DOHH2 (cell line): Measurements from ENCODE around the gene CNTN2.

Experiments
- H3F3A ChIP-seq: fragments of 200-600 bp; sonication (generic), shearing (Covaris generic); 2 replicates; pipeline ENCODE4 v1.6.0; 2016; ENCODE audit warnings: antibody characterized with exemption, mild to moderate bottlenecking; ENCODE audit not compliant: control insufficient read depth, insufficient read depth
- H3K27ac ChIP-seq: fragments of 200-600 bp; sonication (generic); 2 replicates; pipeline ENCODE4 v1.5.1; 2014; ENCODE audit warnings: low read depth, mild to moderate bottlenecking, low read length, moderate library complexity
- H3K27me3 ChIP-seq: fragments of 200-600 bp; sonication (generic); 2 replicates; pipeline ENCODE4 v1.6.1; 2014; ENCODE audit warnings: mild to moderate bottlenecking, low read length, mixed read lengths; ENCODE audit not compliant: control insufficient read depth
- H3K36me3 ChIP-seq: fragments of 200-600 bp; sonication (generic); 2 replicates; pipeline ENCODE4 v1.6.1; 2014; ENCODE audit warnings: mild to moderate bottlenecking, low read length, moderate library complexity, mixed read lengths; ENCODE audit not compliant: control insufficient read depth
- H3K4me1 ChIP-seq: fragments of 200-600 bp; sonication (generic); 2 replicates; pipeline ENCODE4 v1.6.1; 2014; ENCODE audit warnings: mild to moderate bottlenecking, low read length, mixed read lengths; ENCODE audit not compliant: control insufficient read depth
- H3K4me2 ChIP-seq: fragments of 200-600 bp; sonication (generic); 2 replicates; pipeline ENCODE4 v1.6.0; 2014; ENCODE audit warnings: mild to moderate bottlenecking, low read length, moderate library complexity
- H3K4me3 ChIP-seq: fragments of 200-600 bp; sonication (generic); 2 replicates; pipeline ENCODE4 v1.5.1; 2014; ENCODE audit warnings: mild to moderate bottlenecking, low read length, mixed read lengths
- H3K79me2 ChIP-seq: fragments of 200-600 bp; sonication (generic); 2 replicates; pipeline ENCODE4 v1.6.1; 2014; ENCODE audit warnings: mild to moderate bottlenecking, low read length, mixed read lengths; ENCODE audit not compliant: control insufficient read depth
- H3K9me2 ChIP-seq: fragments of 200-600 bp; sonication (generic); replicated peaks from 2 replicates; pipeline ENCODE4 v1.6.1; 2014; ENCODE audit warnings: mild to moderate bottlenecking, low read length, mixed read lengths; ENCODE audit not compliant: control insufficient read depth
- H3K9me3 ChIP-seq: fragments of 200-600 bp; sonication (generic); 2 replicates; pipeline ENCODE4 v1.6.1; 2014; ENCODE audit warnings: antibody characterized with exemption, low read length, mixed read lengths; ENCODE audit not compliant: control insufficient read depth, insufficient read depth
- H4K20me1 ChIP-seq: fragments of 200-600 bp; sonication (generic); 2 replicates; pipeline ENCODE4 v1.6.0; 2014; ENCODE audit warnings: low read depth, mild to moderate bottlenecking, antibody characterized with exemption, low read length, moderate library complexity; ENCODE audit not compliant: control insufficient read depth, insufficient read depth
- EZH2phosphoT487 ChIP-seq: fragments of 200-600 bp; sonication (generic); IDR thresholded peaks from 2 replicates; pipeline ENCODE4 v1.6.1; 2017; ENCODE audit warnings: borderline replicate concordance, mild to moderate bottlenecking, antibody characterized with exemption, low read length, moderate library complexity, mixed read lengths
- TF ChIP-seq, protein P1 (sequence below): fragments of 200-600 bp; sonication (generic); IDR thresholded peaks from one replicate; pipeline ENCODE4 v1.5.1; 2014; ENCODE audit warnings: antibody characterized with exemption, mild to moderate bottlenecking, low read depth, low read length; ENCODE audit not compliant: poor library complexity, severe bottlenecking

Gene CNTN2

DNA sequence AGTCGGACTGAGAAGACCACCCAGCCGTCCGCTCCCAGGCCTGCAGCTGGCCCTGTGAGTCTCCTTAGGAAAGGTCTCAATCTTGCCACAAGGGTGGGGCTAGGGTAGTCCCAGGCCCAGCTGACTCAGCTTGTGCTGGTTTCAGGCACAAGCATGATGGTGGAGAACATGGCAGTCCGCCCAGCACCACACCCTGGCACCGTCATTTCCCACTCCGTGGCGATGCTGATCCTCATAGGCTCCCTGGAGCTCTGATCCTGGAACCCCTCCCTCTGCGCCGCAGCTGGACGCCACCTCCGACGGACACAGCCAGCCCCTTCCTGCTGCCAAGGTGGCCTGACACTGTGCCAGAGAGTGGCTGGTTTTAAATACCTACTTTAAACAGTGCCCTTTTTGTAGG lies 30.5 kb downstream of the CNTN2 start:
- Histone ChIP-seq H3K27ac (no peak overlapping the region), H3K27me3 (no peaks in the 10 kb centered on the region), H3K36me3 (no peaks in the 10 kb centered on the region), H3K79me2 (no peaks in the 10 kb centered on the region), H3K4me1 (no peaks in the 10 kb centered on the region), H3F3A (no peaks in the 10 kb centered on the region), H3K4me3 (no peak overlapping the region), H3K9me3 (no peaks in the 10 kb centered on the region), H3K4me2 (no peak overlapping the region), H3K9me2 (no peaks in the 10 kb centered on the region), H4K20me1 (no peaks in the 10 kb centered on the region)
- TF ChIP-seq EZH2phosphoT487: no peak
- TF ChIP-seq, protein P1, sequence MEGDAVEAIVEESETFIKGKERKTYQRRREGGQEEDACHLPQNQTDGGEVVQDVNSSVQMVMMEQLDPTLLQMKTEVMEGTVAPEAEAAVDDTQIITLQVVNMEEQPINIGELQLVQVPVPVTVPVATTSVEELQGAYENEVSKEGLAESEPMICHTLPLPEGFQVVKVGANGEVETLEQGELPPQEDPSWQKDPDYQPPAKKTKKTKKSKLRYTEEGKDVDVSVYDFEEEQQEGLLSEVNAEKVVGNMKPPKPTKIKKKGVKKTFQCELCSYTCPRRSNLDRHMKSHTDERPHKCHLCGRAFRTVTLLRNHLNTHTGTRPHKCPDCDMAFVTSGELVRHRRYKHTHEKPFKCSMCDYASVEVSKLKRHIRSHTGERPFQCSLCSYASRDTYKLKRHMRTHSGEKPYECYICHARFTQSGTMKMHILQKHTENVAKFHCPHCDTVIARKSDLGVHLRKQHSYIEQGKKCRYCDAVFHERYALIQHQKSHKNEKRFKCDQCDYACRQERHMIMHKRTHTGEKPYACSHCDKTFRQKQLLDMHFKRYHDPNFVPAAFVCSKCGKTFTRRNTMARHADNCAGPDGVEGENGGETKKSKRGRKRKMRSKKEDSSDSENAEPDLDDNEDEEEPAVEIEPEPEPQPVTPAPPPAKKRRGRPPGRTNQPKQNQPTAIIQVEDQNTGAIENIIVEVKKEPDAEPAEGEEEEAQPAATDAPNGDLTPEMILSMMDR: no peak

DNA sequence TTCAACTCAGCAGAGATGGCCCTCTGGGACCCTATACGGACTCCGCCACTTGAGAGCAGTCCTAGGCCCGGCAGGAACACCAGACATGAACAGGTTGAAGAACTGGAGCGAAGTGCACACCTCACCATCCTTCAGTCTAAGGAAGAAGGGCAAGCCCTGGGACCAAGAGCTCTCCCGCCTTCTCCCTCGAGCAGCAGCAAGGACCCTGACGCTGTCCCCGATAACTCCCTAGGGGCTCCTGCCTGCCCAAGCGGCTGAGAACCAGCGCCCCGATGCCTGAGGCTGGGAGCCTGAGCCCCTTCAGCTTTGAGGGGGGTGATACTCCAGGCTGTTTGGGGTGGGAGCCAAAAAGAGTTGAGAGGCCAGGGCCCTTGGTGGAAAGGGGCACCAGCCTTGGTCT lies 31.1 kb downstream of the CNTN2 start:
- TF ChIP-seq, protein P1: no peak
- no peak for TF ChIP-seq EZH2phosphoT487
- H3K27ac ChIP-seq: no peak overlapping the region

DNA sequence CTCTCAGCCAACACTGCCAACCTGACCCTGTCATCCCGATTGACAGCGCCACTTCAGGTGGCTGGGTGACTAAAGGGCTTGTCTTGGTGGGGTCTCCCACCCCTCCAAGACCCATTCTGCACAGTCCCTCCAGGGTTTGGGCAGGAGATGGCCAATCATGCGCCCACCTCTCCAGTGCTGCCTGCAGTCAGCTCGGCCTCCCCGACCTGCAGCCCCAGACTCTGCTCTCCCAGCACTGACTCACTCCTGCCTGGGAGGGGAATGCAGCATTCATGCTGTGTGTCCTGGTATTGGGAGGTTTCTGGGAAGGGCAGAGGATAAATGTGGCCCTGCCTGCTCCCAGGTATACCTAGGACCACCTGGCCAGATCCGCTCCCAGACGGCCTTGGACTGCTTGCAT lies 31.5 kb downstream of the CNTN2 start:
- no peak for TF ChIP-seq EZH2phosphoT487
- TF ChIP-seq, protein P1: no peak
- no peaks in the 10 kb centered on the region for H3K27me3 ChIP-seq
- no peaks in the 10 kb centered on the region for H3K9me2 ChIP-seq
- no peaks in the 10 kb centered on the region for H3K4me1 ChIP-seq
- H4K20me1 ChIP-seq: no peaks in the 10 kb centered on the region
- no peaks in the 10 kb centered on the region for H3K9me3 ChIP-seq
- no peak overlapping the region for H3K27ac ChIP-seq
- no peak overlapping the region for H3K4me2 ChIP-seq
- H3K4me3 ChIP-seq: no peak overlapping the region
- H3K79me2 ChIP-seq: no peaks in the 10 kb centered on the region
- H3F3A ChIP-seq: no peaks in the 10 kb centered on the region
- H3K36me3 ChIP-seq: no peaks in the 10 kb centered on the region

More for the DNA sequence above, 31.1 kb downstream of the CNTN2 start:
- H3K36me3 ChIP-seq: no peaks in the 10 kb centered on the region
- H3K4me2 ChIP-seq: no peak overlapping the region
- no peak overlapping the region for H3K4me3 ChIP-seq
- no peaks in the 10 kb centered on the region for H3K27me3 ChIP-seq
- H3K4me1 ChIP-seq: no peaks in the 10 kb centered on the region
- no peaks in the 10 kb centered on the region for H3K9me2 ChIP-seq
- H4K20me1 ChIP-seq: no peaks in the 10 kb centered on the region
- no peaks in the 10 kb centered on the region for H3F3A ChIP-seq
- H3K79me2 ChIP-seq: no peaks in the 10 kb centered on the region
- H3K9me3 ChIP-seq: no peaks in the 10 kb centered on the region
